ENCODE measurements around the gene INO80.

INO80 gene

GRCh38 chr15:41039121-41039520 is 77.0 kb downstream of the INO80 start:
- Histone ChIP-seq H3F3A (ENCODE audit: low read depth) (no peaks in the 10 kb centered on the region), H3K36me3 (ENCODE audit: insufficient read depth, low read length) (peaks cover 39% of the 10 kb centered on the region; the same call in 1 of the 2 replicates), H3K4me3 (ENCODE audit: low read length, poor library complexity, severe bottlenecking) (no peak overlapping the region), H2AFZ (ENCODE audit: low read length) (no peak overlapping the region), H3K4me2 (ENCODE audit: low read depth, low read length, poor library complexity, severe bottlenecking) (no peak overlapping the region), H3K9ac (ENCODE audit: low read depth, low read length, poor library complexity, severe bottlenecking) (no peak overlapping the region), H3K27me3 (ENCODE audit: insufficient read depth, low read length, poor library complexity, severe bottlenecking) (no peaks in the 10 kb centered on the region), H3K9me2 (replicated peaks; ENCODE audit: low read depth, low read length) (no peaks in the 10 kb centered on the region), H3K79me2 (ENCODE audit: insufficient read depth, low read length) (no peaks in the 10 kb centered on the region), H3K9me3 (ENCODE audit: insufficient read depth, low read depth, low read length) (no peaks in the 10 kb centered on the region), H4K20me1 (ENCODE audit: insufficient read depth, low read length, poor library complexity, severe bottlenecking) (no peaks in the 10 kb centered on the region), H3K4me1 (ENCODE audit: insufficient read depth, low read length, poor library complexity, severe bottlenecking) (no peaks in the 10 kb centered on the region)
- no peak for TF ChIP-seq CTCF (conservative IDR thresholded peaks at IDR 0.05; ENCODE audit: low read length)

DNA sequence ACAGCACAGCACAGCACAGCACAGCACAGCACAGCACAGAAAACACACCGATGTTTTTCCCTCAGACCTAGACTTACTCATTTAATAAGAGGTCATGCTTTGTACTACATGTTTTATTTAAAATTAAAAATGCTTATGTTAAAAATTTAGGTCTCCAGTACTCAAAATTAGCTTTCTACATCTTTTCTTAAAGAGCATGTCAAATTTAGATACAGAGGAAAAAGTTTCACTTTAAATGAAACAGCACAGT is 84.1 kb downstream of the INO80 start:
- Histone ChIP-seq H3K4me2 (ENCODE audit: low read depth, low read length, poor library complexity, severe bottlenecking) (no peak overlapping the region), H3K9ac (ENCODE audit: low read depth, low read length, poor library complexity, severe bottlenecking) (no peak overlapping the region), H3K36me3 (ENCODE audit: insufficient read depth, low read length) (peaks cover 21% of the 10 kb centered on the region; the same call in 1 of the 2 replicates), H3K4me1 (ENCODE audit: insufficient read depth, low read length, poor library complexity, severe bottlenecking) (no peaks in the 10 kb centered on the region), H3K9me3 (ENCODE audit: insufficient read depth, low read depth, low read length) (no peaks in the 10 kb centered on the region), H3F3A (ENCODE audit: low read depth) (no peaks in the 10 kb centered on the region), H3K9me2 (replicated peaks; ENCODE audit: low read depth, low read length) (no peaks in the 10 kb centered on the region), H3K27me3 (ENCODE audit: insufficient read depth, low read length, poor library complexity, severe bottlenecking) (no peaks in the 10 kb centered on the region), H3K79me2 (ENCODE audit: insufficient read depth, low read length) (no peaks in the 10 kb centered on the region), H4K20me1 (ENCODE audit: insufficient read depth, low read length, poor library complexity, severe bottlenecking) (no peaks in the 10 kb centered on the region), H3K4me3 (ENCODE audit: low read length, poor library complexity, severe bottlenecking) (no peak overlapping the region), H2AFZ (ENCODE audit: low read length) (no peak overlapping the region)
- no peak for TF ChIP-seq EZH2phosphoT487 (IDR thresholded peaks at IDR 0.05; ENCODE audit: borderline replicate concordance)
- TF ChIP-seq CTCF (conservative IDR thresholded peaks at IDR 0.05; ENCODE audit: low read length), result no peak

GRCh38 chr15:41031232-41032078 is 84.6 kb downstream of the INO80 start:
- no peaks in the 10 kb centered on the region for H3K27me3 ChIP-seq (ENCODE audit: insufficient read depth, low read length, poor library complexity, severe bottlenecking)
- no peak overlapping the region for H3K4me3 ChIP-seq (ENCODE audit: low read length, poor library complexity, severe bottlenecking)
- H3K36me3 ChIP-seq (ENCODE audit: insufficient read depth, low read length), result peaks cover 27% of the 10 kb centered on the region; the same call in 1 of the 2 replicates
- no peak overlapping the region for H2AFZ ChIP-seq (ENCODE audit: low read length)
- H3K9me3 ChIP-seq (ENCODE audit: insufficient read depth, low read depth, low read length), result no peaks in the 10 kb centered on the region
- no peaks in the 10 kb centered on the region for H3K9me2 ChIP-seq (replicated peaks; ENCODE audit: low read depth, low read length)
- TF ChIP-seq CTCF (conservative IDR thresholded peaks at IDR 0.05; ENCODE audit: low read length) (no peak), EZH2phosphoT487 (IDR thresholded peaks at IDR 0.05; ENCODE audit: borderline replicate concordance) (no peak)
- H3K4me1 ChIP-seq (ENCODE audit: insufficient read depth, low read length, poor library complexity, severe bottlenecking), result no peaks in the 10 kb centered on the region
- H3K79me2 ChIP-seq (ENCODE audit: insufficient read depth, low read length), result no peaks in the 10 kb centered on the region
- no peaks in the 10 kb centered on the region for H3F3A ChIP-seq (ENCODE audit: low read depth)
- no peak overlapping the region for H3K4me2 ChIP-seq (ENCODE audit: low read depth, low read length, poor library complexity, severe bottlenecking)
- H4K20me1 ChIP-seq (ENCODE audit: insufficient read depth, low read length, poor library complexity, severe bottlenecking), result no peaks in the 10 kb centered on the region
- H3K9ac ChIP-seq (ENCODE audit: low read depth, low read length, poor library complexity, severe bottlenecking), result no peak overlapping the region

All from Loucy (cell line).